Spleen (tissue), 11 donors: Measurements from ENCODE around the gene LIMA1. TPM values are rescaled to one million over a fixed set of nuclear protein-coding genes. Genes with fewer than 3 reads are reported as not detected.

Source experiments
- DNase-seq: peaks from one replicate; pipeline ENCODE4 v3.0.0-alpha.2; 2020
- H3K27ac ChIP-seq, 8 donors: fragments of 200-600 bp; sonication (generic) in 7 of 8; 1 replicate in 4 of 8; 2 replicates in 4 of 8; pipeline versions ENCODE4 v1.5.0 to v1.8.0; 2016 to 2021; ENCODE audit warnings: inconsistent platforms in 4 of 8, mild to moderate bottlenecking in 4 of 8, moderate library complexity in 1 of 8
- H3K27me3 ChIP-seq, 7 donors: fragments of 200-600 bp; sonication (generic) in 6 of 7; replicated peaks in 1 of 7; 1 replicate in 4 of 7; 2 replicates in 3 of 7; pipeline versions ENCODE4 v1.5.0 to v1.8.0; 2016 to 2021; ENCODE audit warnings: inconsistent platforms in 3 of 7, mild to moderate bottlenecking in 1 of 7
- H3K36me3 ChIP-seq, 6 donors: fragments of 200-600 bp; sonication (generic) in 5 of 6; 1 replicate in 4 of 6; 2 replicates in 2 of 6; pipeline versions ENCODE4 v1.5.0 to v1.8.0; 2016 to 2021; ENCODE audit warnings: inconsistent platforms in 2 of 6
- H3K4me1 ChIP-seq, 6 donors: fragments of 200-600 bp; sonication (generic) in 5 of 6; 1 replicate in 3 of 6; 2 replicates in 3 of 6; pipeline versions ENCODE4 v1.5.0 to v1.8.0; 2016 to 2021; ENCODE audit warnings: inconsistent platforms in 3 of 6
- H3K4me3 ChIP-seq, 8 donors: fragments of 200-600 bp; sonication (generic) in 7 of 8; 1 replicate in 4 of 8; 2 replicates in 4 of 8; pipeline versions ENCODE4 v1.5.0 to v1.8.0; 2016 to 2021; ENCODE audit warnings: inconsistent platforms in 4 of 8, mild to moderate bottlenecking in 4 of 8, moderate library complexity in 2 of 8
- H3K9me3 ChIP-seq, 8 donors: fragments of 200-600 bp; sonication (generic) in 7 of 8; 1 replicate in 4 of 8; 2 replicates in 4 of 8; pipeline versions ENCODE4 v1.5.0 to v1.8.0; 2016 to 2021; ENCODE audit warnings: inconsistent platforms in 4 of 8
- POLR2A ChIP-seq, 3 donors: fragments of 450-650 bp; IDR thresholded peaks; one replicate each; pipeline ENCODE4 v1.5.1; 2017; ENCODE audit warnings: antibody characterized with exemption in 3 of 3, mild to moderate bottlenecking in 1 of 3
- POLR2AphosphoS5 ChIP-seq, 3 donors: sonication (generic); formaldehyde crosslinking; IDR thresholded peaks; one replicate each; pipeline ENCODE4 v1.5.1; 2017; ENCODE audit warnings: antibody characterized with exemption in 3 of 3
- WGBS, 5 donors: extraction: QIAGEN DNeasy Blood & Tissue Kit in 3 of 5; methylation state at CpG; one replicate each; pipeline versions ENCODE4 v1.1.5 to v1.1.7; 2013 to 2018; 5-methylcytosine and 5-hydroxymethylcytosine counted together
- intact Hi-C: fragments of 100-400 bp; cut with DNase I; formaldehyde crosslinking; loops from one replicate; pipeline ENCODE4 v1.15.0; 2023; ENCODE audit warnings: low total_unique reads
- polyA plus RNA-seq, 3 donors: library from polyadenylated mRNA; stranded (reverse); fragments of 200-250 nt; gene quantifications; one replicate each; pipeline ENCODE4 v1.2.1, GENCODE V29; 2013
- total RNA-seq, 7 donors: library from RNA; depleted of rRNA in 3 of 7; stranded (reverse); fragments of >200 nt in 3 of 7; fragmentation: NEBNext Ultra II Directional in 4 of 7; extraction: Animal tissue kit (Norgen Biotek cat#: 25700) in 4 of 7; gene quantifications; one replicate each; pipeline versions ENCODE4 v1.1.0 to v1.2.1, GENCODE V29; 2016 to 2021
- TF ChIP-seq, protein P1 (sequence below), 11 experiments: fragments of 200-600 bp in 7 of 11; fragments of 450-650 bp in 4 of 11; sonication (generic) in 4 of 11; IDR thresholded peaks in 8 of 11; conservative IDR thresholded peaks in 3 of 11; 1 replicate in 7 of 11; 2 replicates in 4 of 11; pipeline versions ENCODE4 v1.4.0 to v1.8.0; 2016 to 2021; ENCODE audit warnings: antibody characterized with exemption in 11 of 11, inconsistent platforms in 4 of 11, mild to moderate bottlenecking in 1 of 11
- donor health status: healthy with polysubstance abuse.
- donor health status: DM: no; HTN: no; CAD: no; lungs with moderate emphysema.
- donor health status: DM: no; HTN: no; CAD: no.
- donor health status: Bipolar disorder and iron deficiency.
- donor health status: healthy.
- donor health status: DM: no; HTN: no; CAD: no.
- donor health status: DM: yes; HTN: yes; CAD: no.

Gene LIMA1
- total and polyA plus RNA-seq, 10 donors, result 15.3 to 102 (median 61.2) TPM

DNA sequence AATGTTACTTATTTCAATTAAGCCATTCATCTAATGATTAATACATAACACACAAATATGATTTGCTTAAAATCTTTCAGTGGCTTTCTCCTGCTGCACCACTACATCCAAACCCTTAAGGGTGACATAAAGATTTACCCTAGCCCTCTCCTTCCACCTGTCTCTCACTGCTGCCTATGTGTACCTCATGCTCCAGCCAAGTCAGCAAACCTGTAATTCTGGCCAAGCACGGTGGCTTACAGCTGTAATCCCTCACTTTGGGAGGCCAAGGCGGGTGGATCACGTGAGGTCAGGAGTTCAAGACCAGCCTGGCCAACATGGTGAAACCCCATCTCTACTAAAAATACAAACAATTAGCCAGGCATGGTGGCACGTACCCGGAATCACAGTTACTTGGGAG, 84.5 kb downstream of the LIMA1 start:
- TF ChIP-seq POLR2AphosphoS5 (IDR thresholded peaks at IDR 0.05), result no peak
- TF ChIP-seq POLR2A (IDR thresholded peaks at IDR 0.05), result no peak
- TF ChIP-seq, protein P1, sequence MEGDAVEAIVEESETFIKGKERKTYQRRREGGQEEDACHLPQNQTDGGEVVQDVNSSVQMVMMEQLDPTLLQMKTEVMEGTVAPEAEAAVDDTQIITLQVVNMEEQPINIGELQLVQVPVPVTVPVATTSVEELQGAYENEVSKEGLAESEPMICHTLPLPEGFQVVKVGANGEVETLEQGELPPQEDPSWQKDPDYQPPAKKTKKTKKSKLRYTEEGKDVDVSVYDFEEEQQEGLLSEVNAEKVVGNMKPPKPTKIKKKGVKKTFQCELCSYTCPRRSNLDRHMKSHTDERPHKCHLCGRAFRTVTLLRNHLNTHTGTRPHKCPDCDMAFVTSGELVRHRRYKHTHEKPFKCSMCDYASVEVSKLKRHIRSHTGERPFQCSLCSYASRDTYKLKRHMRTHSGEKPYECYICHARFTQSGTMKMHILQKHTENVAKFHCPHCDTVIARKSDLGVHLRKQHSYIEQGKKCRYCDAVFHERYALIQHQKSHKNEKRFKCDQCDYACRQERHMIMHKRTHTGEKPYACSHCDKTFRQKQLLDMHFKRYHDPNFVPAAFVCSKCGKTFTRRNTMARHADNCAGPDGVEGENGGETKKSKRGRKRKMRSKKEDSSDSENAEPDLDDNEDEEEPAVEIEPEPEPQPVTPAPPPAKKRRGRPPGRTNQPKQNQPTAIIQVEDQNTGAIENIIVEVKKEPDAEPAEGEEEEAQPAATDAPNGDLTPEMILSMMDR (IDR thresholded peaks at IDR 0.05 in 8 of 11, conservative IDR thresholded peaks at IDR 0.05 in 3 of 11), result no peak
- no peak overlapping the region for H3K4me3 ChIP-seq
- DNase-seq, result no peak
- H3K27me3 ChIP-seq, result no peaks in the 10 kb centered on the region
- H3K27ac ChIP-seq, result no peak overlapping the region
- H3K4me1 ChIP-seq, result no peaks in the 10 kb centered on the region
- no peaks in the 10 kb centered on the region for H3K9me3 ChIP-seq
- H3K36me3 ChIP-seq, result peaks cover 0 to 98% (median 49%) of the 10 kb centered on the region in 6 donors
- intact Hi-C loops, result no loop called here
- 88 to 96% (median 94%) methylated on average over 5 of the region's 5 CpGs for WGBS, 5 donors

DNA sequence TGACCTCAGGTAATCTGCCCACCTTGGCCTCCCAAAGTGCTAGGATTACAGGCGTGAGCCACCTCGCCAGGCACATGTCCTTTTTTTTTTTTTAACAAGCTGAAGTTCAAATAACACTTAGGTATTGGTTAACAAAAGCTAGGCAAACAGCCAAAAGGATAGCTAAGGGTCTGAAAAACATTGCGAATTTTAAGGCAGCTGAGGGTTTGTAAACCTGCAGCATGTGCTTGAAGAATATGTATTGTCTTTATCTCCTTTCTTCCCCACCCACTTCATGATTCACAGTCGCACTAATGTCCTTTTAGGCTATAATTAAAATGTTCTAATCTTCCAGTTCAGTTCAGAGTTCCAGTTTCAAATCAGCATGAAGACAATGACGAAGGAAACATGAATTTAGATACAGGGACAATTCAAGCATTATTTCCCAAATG, 86.0 kb downstream of the LIMA1 start:
- peaks cover 0 to 90% (median 39%) of the 10 kb centered on the region in 6 donors for H3K36me3 ChIP-seq
- no peak for DNase-seq
- H3K27me3 ChIP-seq, result no peaks in the 10 kb centered on the region
- WGBS, 5 donors, result 87 to 95% (median 91%) methylated on average over 5 of the region's 5 CpGs
- H3K4me1 ChIP-seq, result no peaks in the 10 kb centered on the region
- TF ChIP-seq POLR2AphosphoS5 (IDR thresholded peaks at IDR 0.05) (no peak), POLR2A (IDR thresholded peaks at IDR 0.05) (no peak)
- TF ChIP-seq, protein P1 (IDR thresholded peaks at IDR 0.05 in 8 of 11, conservative IDR thresholded peaks at IDR 0.05 in 3 of 11), result no peak
- no peak overlapping the region for H3K4me3 ChIP-seq
- intact Hi-C loops, result no loop called here
- no peak overlapping the region for H3K27ac ChIP-seq
- H3K9me3 ChIP-seq, result no peaks in the 10 kb centered on the region

DNA sequence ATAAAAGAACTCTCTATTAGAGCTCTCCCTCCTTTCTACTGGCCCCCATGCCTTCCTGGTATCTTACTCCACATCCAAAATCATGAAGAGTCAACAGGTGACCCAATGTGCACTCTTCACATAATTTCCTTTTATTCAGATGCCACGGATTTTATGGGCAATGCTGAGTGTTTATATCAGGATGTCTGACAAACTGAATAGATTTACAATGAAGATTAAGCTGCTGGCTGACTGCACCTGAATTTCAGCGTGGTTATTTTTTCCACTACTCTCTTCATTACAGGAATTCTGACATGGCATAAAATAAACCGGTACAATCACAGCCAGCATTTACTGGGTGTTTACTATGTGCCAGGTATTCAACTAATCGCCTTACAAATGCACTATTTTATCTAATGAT, 86.8 kb downstream of the LIMA1 start:
- no peak overlapping the region for H3K27ac ChIP-seq
- no peaks in the 10 kb centered on the region for H3K9me3 ChIP-seq
- TF ChIP-seq, protein P1 (IDR thresholded peaks at IDR 0.05 in 8 of 11, conservative IDR thresholded peaks at IDR 0.05 in 3 of 11), result no peak
- TF ChIP-seq POLR2AphosphoS5 (IDR thresholded peaks at IDR 0.05) (no peak), POLR2A (IDR thresholded peaks at IDR 0.05) (no peak)
- no peak overlapping the region for H3K4me3 ChIP-seq
- no peaks in the 10 kb centered on the region for H3K27me3 ChIP-seq
- WGBS, 5 donors, result 85 to 92% (median 89%) methylated on average over 4 of the region's 4 CpGs
- no peaks in the 10 kb centered on the region for H3K4me1 ChIP-seq
- peaks cover 0 to 90% (median 38%) of the 10 kb centered on the region in 6 donors for H3K36me3 ChIP-seq
- intact Hi-C loops, result no loop called here
- DNase-seq, result no peak

DNA sequence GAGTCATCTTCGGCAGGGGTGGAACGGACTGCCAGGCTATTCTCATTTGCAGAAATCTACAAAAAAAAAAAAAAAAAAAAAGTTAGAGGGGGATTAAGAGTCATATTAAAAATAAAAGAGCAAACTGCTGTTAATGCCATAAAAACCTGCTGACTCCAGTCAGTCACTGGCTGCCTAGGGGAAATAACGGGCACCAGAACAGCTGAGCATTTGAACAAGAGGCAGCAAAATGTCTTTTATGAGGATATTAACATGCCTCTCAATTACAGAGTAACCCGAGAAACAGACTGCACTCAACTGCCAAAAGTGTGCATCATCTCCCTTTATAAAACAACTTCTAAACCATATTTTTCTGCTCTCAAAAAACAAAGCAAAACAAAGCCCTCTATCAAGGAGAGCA, 87.5 kb downstream of the LIMA1 start:
- TF ChIP-seq POLR2A (IDR thresholded peaks at IDR 0.05) (no peak), POLR2AphosphoS5 (IDR thresholded peaks at IDR 0.05) (no peak)
- TF ChIP-seq, protein P1 (IDR thresholded peaks at IDR 0.05 in 8 of 11, conservative IDR thresholded peaks at IDR 0.05 in 3 of 11), result no peak
- 82 to 95% (median 90%) methylated on average over 4 of the region's 4 CpGs for WGBS, 5 donors
- Histone ChIP-seq H3K27me3 (no peaks in the 10 kb centered on the region), H3K36me3 (peaks cover 0 to 90% (median 39%) of the 10 kb centered on the region in 6 donors), H3K9me3 (no peaks in the 10 kb centered on the region), H3K27ac (no peak overlapping the region), H3K4me1 (no peaks in the 10 kb centered on the region), H3K4me3 (no peak overlapping the region)
- intact Hi-C loops, result no loop called here
- no peak for DNase-seq
